Hepatocyte (in vitro differentiated cells): ENCODE data around the gene RFFL. TPM values are rescaled to one million over a fixed set of nuclear protein-coding genes. Genes with fewer than 3 reads are reported as not detected.
"Not testable (repeated sequence)": the region's sequence is repeated elsewhere in the genome, so short reads cannot be mapped to it uniquely, and the experiment has no call there.

Experiments
- DNase-seq: peaks from one replicate; pipeline ENCODE4 v3.0.0-alpha.2; 2016; ENCODE audit warnings: low spot score
- H2AFZ ChIP-seq: fragments of 200-600 bp; sonication (generic); 2 replicates; pipeline ENCODE4 v1.6.0; 2016; ENCODE audit warnings: antibody characterized with exemption, mild to moderate bottlenecking
- H3K27ac ChIP-seq: fragments of 200-600 bp; sonication (generic); 2 replicates; pipeline ENCODE4 v1.5.1; 2016; ENCODE audit warnings: mild to moderate bottlenecking
- H3K27me3 ChIP-seq: fragments of 200-600 bp; sonication (generic); 2 replicates; pipeline ENCODE4 v1.6.1; 2016
- H3K36me3 ChIP-seq: fragments of 200-600 bp; sonication (generic); replicated peaks from 2 replicates; pipeline ENCODE4 v1.5.1; 2016; ENCODE audit warnings: low read depth; ENCODE audit not compliant: insufficient read depth
- H3K4me1 ChIP-seq: fragments of 200-600 bp; sonication (generic); 2 replicates; pipeline ENCODE4 v1.5.1; 2016; ENCODE audit warnings: mild to moderate bottlenecking, moderate library complexity; ENCODE audit not compliant: insufficient read depth
- H3K4me2 ChIP-seq: fragments of 200-600 bp; sonication (generic); 2 replicates; pipeline ENCODE4 v1.6.0; 2016
- H3K4me3 ChIP-seq: fragments of 200-600 bp; sonication (generic); 2 replicates; pipeline ENCODE4 v1.5.1; 2016; ENCODE audit warnings: mild to moderate bottlenecking
- H3K79me2 ChIP-seq: fragments of 200-600 bp; sonication (generic); 2 replicates; pipeline ENCODE4 v1.6.0; 2017; ENCODE audit warnings: mild to moderate bottlenecking
- H3K9me2 ChIP-seq: fragments of 200-600 bp; sonication (generic); replicated peaks from 2 replicates; pipeline ENCODE4 v1.6.0; 2017; ENCODE audit warnings: mild to moderate bottlenecking; ENCODE audit not compliant: insufficient read depth
- H3K9me3 ChIP-seq: fragments of 200-600 bp; sonication (generic); 2 replicates; pipeline ENCODE4 v1.5.1; 2016; ENCODE audit warnings: low read depth, mild to moderate bottlenecking
- H4K20me1 ChIP-seq: fragments of 200-600 bp; sonication (generic); 2 replicates; pipeline ENCODE4 v1.6.0; 2016; ENCODE audit warnings: mild to moderate bottlenecking; ENCODE audit not compliant: insufficient read depth, poor library complexity, severe bottlenecking
- CTCF ChIP-seq: fragments of 200-600 bp; sonication (generic); IDR thresholded peaks from 2 replicates; pipeline ENCODE4 v1.5.1; 2016; ENCODE audit warnings: antibody characterized with exemption, mild to moderate bottlenecking; ENCODE audit not compliant: poor library complexity
- EZH2 ChIP-seq: fragments of 200-600 bp; sonication (generic); IDR thresholded peaks from 2 replicates; pipeline ENCODE4 v1.6.1; 2016; ENCODE audit warnings: antibody characterized with exemption, mild to moderate bottlenecking, borderline replicate concordance
- EZH2phosphoT487 ChIP-seq: fragments of 200-600 bp; sonication (generic); IDR thresholded peaks from one replicate; pipeline ENCODE4 v1.6.1; 2018; ENCODE audit warnings: antibody characterized with exemption, mild to moderate bottlenecking, low read depth, moderate library complexity; ENCODE audit not compliant: unreplicated experiment, severe bottlenecking
- WGBS: methylation state at CpG from one replicate; pipeline ENCODE4 v1.1.6; 2016; ENCODE audit warnings: low lambda C conversion rate; ENCODE audit errors: missing lambda C conversion rate; 5-methylcytosine and 5-hydroxymethylcytosine counted together
- polyA plus RNA-seq: library from polyadenylated mRNA; unstranded; fragments of >200 nt; fragmentation: Nextera tagmentation; extraction: Ambion mirVana; gene quantifications from 2 replicates; pipeline ENCODE4 v1.2.1, GENCODE V29; 2016
- total RNA-seq: library from RNA; depleted of rRNA; stranded (reverse); fragments of >200 nt; gene quantifications from 2 replicates; pipeline ENCODE4 v1.2.3, GENCODE V29; 2014

RFFL gene
- total and polyA plus RNA-seq, 2 experiments from 2014 or later: 12.9 to 22.7 TPM

GRCh38 chr17:35046740-35047283 is 16.7 kb downstream of the RFFL start:
- Histone ChIP-seq H3K4me2 (peak overlapping the region; percentile 52), H3K4me3 (no peak overlapping the region), H4K20me1 (peaks cover 17% of the 10 kb centered on the region), H3K79me2 (peaks cover 75% of the 10 kb centered on the region), H3K4me1 (peaks cover 27% of the 10 kb centered on the region), H3K27ac (peak overlapping the region; percentile 24), H3K36me3 (no peaks in the 10 kb centered on the region), H3K9me3 (no peaks in the 10 kb centered on the region), H2AFZ (no peak overlapping the region), H3K27me3 (no peaks in the 10 kb centered on the region), H3K9me2 (no peaks in the 10 kb centered on the region)
- TF ChIP-seq CTCF (no peak), EZH2 (no peak), EZH2phosphoT487 (no peak)
- 41% methylated on average over 5 of the region's 5 CpGs for WGBS
- DNase-seq: no peak

- no peak for DNase-seq
- Histone ChIP-seq H3K9me3 (no peaks in the 10 kb centered on the region), H3K4me3 (no peak overlapping the region), H3K4me2 (peak overlapping the region; percentile 52), H3K27me3 (no peaks in the 10 kb centered on the region), H4K20me1 (peaks cover 17% of the 10 kb centered on the region), H3K4me1 (peaks cover 22% of the 10 kb centered on the region), H3K27ac (peak overlapping the region; percentile 24), H2AFZ (no peak overlapping the region), H3K79me2 (peaks cover 78% of the 10 kb centered on the region), H3K9me2 (no peaks in the 10 kb centered on the region), H3K36me3 (no peaks in the 10 kb centered on the region)
- WGBS: 83% methylated on average over 4 of the region's 4 CpGs
- TF ChIP-seq EZH2: no peak
- TF ChIP-seq CTCF: no peak
- TF ChIP-seq EZH2phosphoT487: no peak
Measured at GRCh38 chr17:35046245-35046644, 17.3 kb downstream of the RFFL start.

- Histone ChIP-seq H4K20me1 (peaks cover 14% of the 10 kb centered on the region), H3K4me1 (peaks cover 14% of the 10 kb centered on the region), H3K79me2 (peaks cover 78% of the 10 kb centered on the region)
- not testable (repeated sequence) for H3K36me3 ChIP-seq, H3K4me3 ChIP-seq, H3K27ac ChIP-seq, H3K4me2 ChIP-seq, DNase-seq, H3K9me3 ChIP-seq, H2AFZ ChIP-seq, H3K9me2 ChIP-seq, H3K27me3 ChIP-seq
- 96% methylated on average over 13 of the region's 13 CpGs for WGBS
Measured at GRCh38 chr17:35045458-35045979, 18.0 kb downstream of the RFFL start.

- H3K27me3 ChIP-seq: no peaks in the 10 kb centered on the region
- H3K4me3 ChIP-seq: no peak overlapping the region
- no peak overlapping the region for H3K27ac ChIP-seq
- no peak for TF ChIP-seq CTCF
- H4K20me1 ChIP-seq: peaks cover 7% of the 10 kb centered on the region
- H3K9me3 ChIP-seq: no peaks in the 10 kb centered on the region
- no peak for DNase-seq
- H3K4me1 ChIP-seq: peaks cover 13% of the 10 kb centered on the region
- no peaks in the 10 kb centered on the region for H3K9me2 ChIP-seq
- H2AFZ ChIP-seq: no peak overlapping the region
- 94% methylated on average over 8 of the region's 8 CpGs for WGBS
- no peak overlapping the region for H3K4me2 ChIP-seq
- peaks cover 65% of the 10 kb centered on the region for H3K79me2 ChIP-seq
- no peaks in the 10 kb centered on the region for H3K36me3 ChIP-seq
Measured at GRCh38 chr17:35044181-35044580, 19.3 kb downstream of the RFFL start.
